HCT116 (cell line): ENCODE data around the gene R3HCC1L. TPM values are rescaled to one million over a fixed set of nuclear protein-coding genes. Genes with fewer than 3 reads are reported as not detected.
"Not testable (repeated sequence)": the region's sequence is repeated elsewhere in the genome, so short reads cannot be mapped to it uniquely, and the experiment has no call there.

Source experiments
- ATAC-seq: fragments of 200-7000 bp; cut with Tn5 transposase; 2 replicates; pipeline ENCODE4 v1.9.1; 2020; ENCODE audit warnings: mild to moderate bottlenecking, moderate library complexity
- BruUV-seq: library from RNA; stranded (reverse); fragments of 400-500 nt; replicated peaks from 2 replicates; lab custom pipeline; 2021; lab: Mats Ljungman, UMichigan
- CTCF ChIA-PET: fragments of 300-600 bp; sonication (Branson Sonifier 250); formaldehyde crosslinking; loops from one replicate; lab custom pipeline; 2021; ENCODE audit warnings: antibody characterized with exemption; lab: Charles Lee
- POLR2A ChIA-PET: fragments of 300-600, 350-600 bp; sonication (Branson Sonifier 250); formaldehyde crosslinking; loops from one replicate; lab custom pipeline; 2021; ENCODE audit warnings: antibody characterized with exemption; lab: Charles Lee
- RAD21 ChIA-PET, 2 experiments: fragments of 300-600 bp; sonication (Branson Sonifier 250); formaldehyde crosslinking; loops; one replicate each; lab custom pipeline; 2023; ENCODE audit warnings: low total read pairs in 2 of 2; ENCODE audit not compliant: uncharacterized antibody in 2 of 2, unreplicated experiment in 2 of 2, low non-redundant PET in 1 of 2; lab: Charles Lee
- DNase-seq: peaks from one replicate; pipeline ENCODE4 v3.0.0-alpha.2; 2010; ENCODE audit warnings: low read depth, low spot score
- H2AFZ ChIP-seq: fragments of 200-600 bp; shearing (Covaris generic), sonication (generic); 2 replicates; pipeline ENCODE4 v1.6.1; 2017; ENCODE audit warnings: low read depth, mixed run types, mixed read lengths, antibody characterized with exemption, low read length; ENCODE audit not compliant: poor library complexity, severe bottlenecking
- H3K27ac ChIP-seq: 2 replicates; pipeline ENCODE4 v1.5.1; 2012; ENCODE audit warnings: low read depth, low read length
- H3K27me3 ChIP-seq: fragments of 200-600 bp; sonication (generic); 2 replicates; pipeline ENCODE4 v1.6.1; 2016; ENCODE audit warnings: mixed run types, low read length, mixed read lengths; ENCODE audit not compliant: insufficient read depth
- H3K36me3 ChIP-seq, 2 experiments: fragments of 200-500 bp in 1 of 2; fragments of 200-600 bp in 1 of 2; sonication (Bioruptor generic) in 1 of 2; sonication (generic) in 1 of 2; 2 replicates each; pipeline versions ENCODE4 v1.5.1 to v1.6.1; 2014 to 2016; ENCODE audit warnings: low read length in 2 of 2, inconsistent platforms in 1 of 2, mixed read lengths in 1 of 2, mixed run types in 1 of 2; ENCODE audit not compliant: insufficient read depth in 2 of 2, control insufficient read depth in 1 of 2
- H3K4me1 ChIP-seq, 2 experiments: fragments of 200-600 bp in 1 of 2; sonication (generic) in 1 of 2; 2 replicates each; pipeline versions ENCODE4 v1.5.1 to v1.6.1; 2012 to 2017; ENCODE audit warnings: low read length in 2 of 2, inconsistent platforms in 1 of 2, mild to moderate bottlenecking in 1 of 2, mixed read lengths in 1 of 2, mixed run types in 1 of 2, moderate library complexity in 1 of 2; ENCODE audit not compliant: insufficient read depth in 2 of 2, control insufficient read depth in 1 of 2
- H3K4me2 ChIP-seq: fragments of 200-600 bp; sonication (generic); 2 replicates; pipeline ENCODE4 v1.6.1; 2017; ENCODE audit warnings: mixed run types, low read length, mixed read lengths
- H3K4me3 ChIP-seq, 2 experiments: fragments of 200-600 bp in 1 of 2; sonication (generic) in 1 of 2; replicated peaks in 1 of 2; 2 replicates each; pipeline ENCODE4 v1.5.1; 2011 to 2016; ENCODE audit warnings: low read length in 2 of 2, control low read depth in 1 of 2, low read depth in 1 of 2, mild to moderate bottlenecking in 1 of 2, mixed read lengths in 1 of 2, mixed run types in 1 of 2
- H3K79me2 ChIP-seq: fragments of 200-600 bp; sonication (generic); 2 replicates; pipeline ENCODE4 v1.6.1; 2017; ENCODE audit warnings: mild to moderate bottlenecking, mixed run types, low read length, moderate library complexity, mixed read lengths; ENCODE audit not compliant: insufficient read depth
- H3K9ac ChIP-seq: fragments of 200-600 bp; sonication (generic); 2 replicates; pipeline ENCODE4 v1.6.1; 2016; ENCODE audit warnings: low read length, mixed read lengths
- H3K9me2 ChIP-seq: fragments of 200-600 bp; sonication (generic), shearing (Covaris generic); 2 replicates; pipeline ENCODE4 v1.6.1; 2017; ENCODE audit warnings: mixed run types, mild to moderate bottlenecking, moderate library complexity; ENCODE audit not compliant: insufficient read depth
- H3K9me3 ChIP-seq, 2 experiments: fragments of 200-500 bp in 1 of 2; fragments of 200-600 bp in 1 of 2; sonication (Bioruptor generic) in 1 of 2; sonication (generic) in 1 of 2; 2 replicates each; pipeline ENCODE4 v1.6.1; 2014 to 2017; ENCODE audit warnings: low read length in 2 of 2, mixed read lengths in 2 of 2, inconsistent platforms in 1 of 2, low read depth in 1 of 2, mild to moderate bottlenecking in 1 of 2, mixed run types in 1 of 2, moderate library complexity in 1 of 2; ENCODE audit not compliant: control insufficient read depth in 1 of 2, insufficient read depth in 1 of 2
- H4K20me1 ChIP-seq: fragments of 200-600 bp; sonication (generic), shearing (Covaris generic); 2 replicates; pipeline ENCODE4 v1.6.1; 2017; ENCODE audit warnings: mixed run types, mild to moderate bottlenecking, moderate library complexity; ENCODE audit not compliant: insufficient read depth
- EZH2 ChIP-seq: fragments of 200-600 bp; sonication (generic); IDR thresholded peaks from 2 replicates; pipeline ENCODE4 v1.6.1; 2017; ENCODE audit warnings: antibody characterized with exemption, mixed run types
- POLR2A ChIP-seq: IDR thresholded peaks from 2 replicates; pipeline ENCODE4 v1.7.0; 2011; ENCODE audit warnings: borderline replicate concordance; ENCODE audit not compliant: insufficient read depth, insufficient read length; ENCODE audit errors: extremely low read depth
- YY1 ChIP-seq: IDR thresholded peaks from 2 replicates; pipeline ENCODE4 v1.6.1; 2011; ENCODE audit warnings: low read length, low read depth, moderate library complexity, mild to moderate bottlenecking; ENCODE audit not compliant: insufficient replicate concordance; ENCODE audit errors: extremely low read depth
- intact Hi-C: fragments of 100-400 bp; cut with micrococcal nuclease; formaldehyde crosslinking; loops from 2 replicates; pipeline ENCODE4 v1.10.0; 2022
- total RNA-seq: library from RNA; stranded (reverse); gene quantifications from one replicate; pipeline ENCODE4 v1.2.1, GENCODE V29; 2021; ENCODE audit not compliant: unreplicated experiment

Gene R3HCC1L
- total RNA-seq, 1 experiment from 2014 or later, result 9.3 TPM

DNA sequence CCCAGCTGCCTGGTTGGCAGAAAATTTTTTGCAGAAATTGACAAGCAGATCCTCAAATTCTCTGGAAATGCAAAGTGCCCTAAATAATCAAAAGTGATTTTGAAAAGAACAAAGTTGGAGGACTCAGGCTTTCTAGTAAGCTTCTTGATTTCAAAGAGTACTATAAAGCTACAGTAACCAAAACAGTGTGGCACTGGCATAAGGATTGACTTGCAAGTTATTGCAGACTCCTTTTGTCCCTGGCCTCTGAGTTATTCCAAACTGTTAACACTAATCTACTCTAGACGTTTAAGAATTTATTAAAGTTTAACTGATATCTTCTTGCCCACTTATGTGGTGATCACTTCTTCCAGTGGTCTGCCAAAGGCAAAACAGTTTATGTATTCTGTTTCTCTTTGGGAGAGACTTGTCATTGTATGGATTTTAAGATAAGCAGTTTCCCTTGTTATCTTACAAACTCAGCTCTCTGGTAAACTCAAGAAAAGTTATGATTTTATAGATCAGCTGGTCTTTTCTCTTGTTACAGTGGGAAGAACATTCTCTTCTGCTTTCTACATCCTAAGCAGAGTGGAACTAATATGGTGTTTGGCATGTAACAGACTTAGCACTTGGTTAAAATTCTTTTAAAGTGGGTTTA is 92.2 kb downstream of the R3HCC1L start:
- H3K9ac ChIP-seq, result no peak overlapping the region
- RAD21 ChIA-PET, result no interaction called here
- H3K9me2 ChIP-seq, result no peaks in the 10 kb centered on the region
- no peaks in the 10 kb centered on the region for H3K36me3 ChIP-seq
- ATAC-seq, result no peak
- CTCF ChIA-PET, result no interaction called here
- no peaks in the 10 kb centered on the region for H3K4me1 ChIP-seq
- no peaks in the 10 kb centered on the region for H4K20me1 ChIP-seq
- H2AFZ ChIP-seq, result no peak overlapping the region
- intact Hi-C loops, result no loop called here
- TF ChIP-seq POLR2A (no peak), EZH2 (no peak), YY1 (no peak)
- peaks cover 17% of the 10 kb centered on the region; the same call in 1 of the 2 replicates for H3K79me2 ChIP-seq
- 0 out of 4 replicates have a peak, but pooled peaks cover 0 to 6% of the 10 kb centered on the region in 2 experiments for H3K9me3 ChIP-seq
- no peak overlapping the region for H3K4me3 ChIP-seq
- no peaks in the 10 kb centered on the region for H3K27me3 ChIP-seq
- POLR2A ChIA-PET, result no interaction called here
- no peak overlapping the region for H3K4me2 ChIP-seq
- no TSS peak for BruUV-seq
- H3K27ac ChIP-seq, result no peak overlapping the region
- no peak for DNase-seq

DNA sequence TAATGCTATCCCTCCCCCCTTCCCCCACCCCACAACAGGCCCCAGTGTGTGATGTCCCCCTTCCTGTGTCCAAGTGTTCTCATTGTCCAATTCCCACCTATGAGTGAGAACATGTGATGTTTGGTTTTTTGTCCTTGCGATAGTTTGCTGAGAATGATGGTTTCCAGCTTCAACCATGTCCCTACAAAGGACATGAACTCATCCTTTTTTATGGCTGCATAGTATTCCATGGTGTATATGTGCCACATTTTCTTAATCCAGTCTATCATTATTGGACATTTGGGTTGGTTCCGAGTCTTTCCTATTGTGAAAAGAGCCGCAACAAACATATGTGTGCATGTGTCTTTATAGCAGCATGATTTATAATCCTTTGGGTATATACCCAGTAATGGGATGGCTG is 93.3 kb downstream of the R3HCC1L start:
- H4K20me1 ChIP-seq, BruUV-seq, H3K4me3 ChIP-seq, POLR2A ChIA-PET, CTCF ChIA-PET, DNase-seq, intact Hi-C loops, H3K27ac ChIP-seq, RAD21 ChIA-PET, H3K9ac ChIP-seq, H3K9me2 ChIP-seq, H2AFZ ChIP-seq, H3K36me3 ChIP-seq, H3K9me3 ChIP-seq, ATAC-seq, H3K27me3 ChIP-seq, H3K4me1 ChIP-seq, H3K4me2 ChIP-seq: not testable (repeated sequence)
- H3K79me2 ChIP-seq, result peaks cover 17% of the 10 kb centered on the region; the same call in 1 of the 2 replicates

DNA sequence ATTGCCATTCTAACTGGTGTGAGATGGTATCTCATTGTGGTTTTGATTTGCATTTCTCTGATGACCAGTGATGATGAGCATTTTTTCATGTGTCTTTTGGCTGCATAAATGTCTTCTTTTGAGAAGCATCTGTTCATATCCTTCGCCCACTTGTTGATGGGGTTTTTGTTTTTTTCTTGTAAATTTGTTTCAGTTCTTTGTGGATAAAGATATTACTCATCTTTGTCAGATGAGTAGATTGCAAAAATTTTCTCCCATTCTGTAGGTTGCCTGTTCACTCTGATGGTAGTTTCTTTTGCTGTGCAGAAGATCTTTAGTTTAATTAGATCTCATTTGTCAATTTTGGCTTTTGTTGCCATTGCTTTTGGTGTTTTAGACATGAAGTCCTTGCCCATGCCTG is 93.8 kb downstream of the R3HCC1L start:
- H3K4me2 ChIP-seq, H2AFZ ChIP-seq, H3K4me1 ChIP-seq, H3K36me3 ChIP-seq, H3K9me2 ChIP-seq, H3K9me3 ChIP-seq, POLR2A ChIA-PET, RAD21 ChIA-PET, H4K20me1 ChIP-seq, H3K27ac ChIP-seq, H3K4me3 ChIP-seq, CTCF ChIA-PET, ATAC-seq, BruUV-seq, DNase-seq, intact Hi-C loops, H3K9ac ChIP-seq, H3K27me3 ChIP-seq: not testable (repeated sequence)
- H3K79me2 ChIP-seq, result peaks cover 16% of the 10 kb centered on the region; the same call in 1 of the 2 replicates
